Spleen (tissue), 7 donors: ENCODE data around the gene APOC1.

ENCODE experiments used
- CTCF ChIP-seq, 11 experiments: fragments of 200-600 bp in 7 of 11; fragments of 450-650 bp in 4 of 11; sonication (generic) in 4 of 11; IDR thresholded peaks in 8 of 11; conservative IDR thresholded peaks in 3 of 11; 1 replicate in 7 of 11; 2 replicates in 4 of 11; pipeline versions ENCODE4 v1.4.0 to v1.8.0; 2016 to 2021; ENCODE audit warnings: antibody characterized with exemption in 11 of 11, inconsistent platforms in 4 of 11, mild to moderate bottlenecking in 1 of 11
- POLR2AphosphoS5 ChIP-seq, 3 donors: sonication (generic); formaldehyde crosslinking; IDR thresholded peaks; one replicate each; pipeline ENCODE4 v1.5.1; 2017; ENCODE audit warnings: antibody characterized with exemption in 3 of 3
- donor health status: DM: no; HTN: no; CAD: no; lungs with moderate emphysema.
- donor health status: DM: no; HTN: no; CAD: no.
- donor health status: DM: no; HTN: no; CAD: no.

- TF ChIP-seq CTCF (IDR thresholded peaks at IDR 0.05 in 8 of 11, conservative IDR thresholded peaks at IDR 0.05 in 3 of 11) (no peak), POLR2AphosphoS5 (IDR thresholded peaks at IDR 0.05) (peak; percentile 66 to 72 (median 67))
These were observed 1.6 kb upstream of the APOC1 start for GRCh38 chr19:44912854-44913253.
